HL-60 (cell line): Measurements from ENCODE around the gene RTN4R.

Experiments used
- DNase-seq, 2 experiments: peaks; one replicate each; pipeline ENCODE4 v3.0.0-alpha.2; 2010 to 2020; ENCODE audit warnings: low read depth in 1 of 2, low spot score in 1 of 2
- H3K27ac ChIP-seq: fragments of 250-450 bp; sonication (Bioruptor Pico); replicated peaks from 2 replicates; pipeline ENCODE4 v1.5.1; 2020; ENCODE audit warnings: mild to moderate bottlenecking, moderate library complexity
- H3K27me3 ChIP-seq: fragments of 250-450 bp; sonication (Bioruptor Pico); 2 replicates; pipeline ENCODE4 v1.5.1; 2021; ENCODE audit warnings: mild to moderate bottlenecking, moderate library complexity; ENCODE audit not compliant: insufficient read depth, poor library complexity, severe bottlenecking
- H3K4me3 ChIP-seq: replicated peaks from 2 replicates; pipeline ENCODE4 v1.5.1; 2011; ENCODE audit warnings: mild to moderate bottlenecking, control low read depth, low read length; ENCODE audit not compliant: insufficient read depth
- GABPA ChIP-seq: IDR thresholded peaks from 2 replicates; pipeline ENCODE4 v1.6.1; 2012; ENCODE audit warnings: low read depth
- POLR2AphosphoS5 ChIP-seq: IDR thresholded peaks from 2 replicates; pipeline ENCODE4 v1.6.1; 2012; ENCODE audit warnings: low read depth
- SPI1 ChIP-seq: IDR thresholded peaks from 2 replicates; pipeline ENCODE4 v1.6.1; 2012; ENCODE audit warnings: low read depth, mild to moderate bottlenecking, borderline replicate concordance
- TF ChIP-seq, protein P1 (sequence below): IDR thresholded peaks from one replicate; pipeline ENCODE4 v1.5.1; 2011; ENCODE audit warnings: low read length, control low read depth, inconsistent platforms; ENCODE audit not compliant: insufficient read depth
- TF ChIP-seq, protein P2 (sequence below): IDR thresholded peaks from 2 replicates; pipeline ENCODE4 v1.6.1; 2012; ENCODE audit warnings: low read depth; ENCODE audit not compliant: insufficient replicate concordance

RTN4R gene

DNA sequence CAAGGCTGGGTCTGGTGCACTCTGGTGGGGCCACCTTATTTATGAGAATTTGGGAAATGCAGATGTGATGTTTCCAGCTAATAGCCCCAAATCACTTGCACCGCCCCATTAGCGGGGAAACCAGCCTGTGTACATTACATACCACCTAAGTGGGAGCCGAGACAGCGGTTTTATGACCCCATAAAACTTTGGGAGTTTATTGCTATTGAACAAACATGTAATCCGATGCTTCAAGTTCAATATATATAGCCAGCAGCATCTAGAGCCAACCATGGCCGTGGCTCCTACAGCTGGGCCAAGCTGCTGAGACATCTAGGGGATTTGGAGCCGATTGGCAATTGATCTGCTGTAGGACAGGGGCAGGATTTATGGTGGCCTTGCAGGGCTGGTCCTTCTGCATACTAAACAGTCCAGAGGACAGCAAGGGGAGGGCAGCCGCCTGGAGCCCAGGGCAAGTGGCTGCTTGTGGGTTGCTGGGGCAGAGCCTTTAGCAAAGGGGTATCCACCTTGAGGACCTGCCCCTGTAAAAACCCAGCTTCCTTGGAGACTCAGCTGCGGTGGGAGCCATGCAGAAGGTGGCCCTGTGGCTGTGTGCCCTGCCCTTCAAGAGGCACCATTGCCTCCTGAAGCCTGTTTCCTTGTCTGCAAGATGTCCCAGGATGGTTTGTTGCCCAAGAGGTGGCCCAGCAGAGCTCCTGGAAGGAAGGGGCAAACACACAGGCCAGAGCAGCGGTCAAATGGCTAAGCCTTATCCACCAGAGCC, 69.4 kb downstream of the RTN4R start:
- Histone ChIP-seq H3K4me3 (no peak overlapping the region), H3K27me3 (no peaks in the 10 kb centered on the region), H3K27ac (no peak overlapping the region)
- no peak for DNase-seq
- TF ChIP-seq, protein P1, sequence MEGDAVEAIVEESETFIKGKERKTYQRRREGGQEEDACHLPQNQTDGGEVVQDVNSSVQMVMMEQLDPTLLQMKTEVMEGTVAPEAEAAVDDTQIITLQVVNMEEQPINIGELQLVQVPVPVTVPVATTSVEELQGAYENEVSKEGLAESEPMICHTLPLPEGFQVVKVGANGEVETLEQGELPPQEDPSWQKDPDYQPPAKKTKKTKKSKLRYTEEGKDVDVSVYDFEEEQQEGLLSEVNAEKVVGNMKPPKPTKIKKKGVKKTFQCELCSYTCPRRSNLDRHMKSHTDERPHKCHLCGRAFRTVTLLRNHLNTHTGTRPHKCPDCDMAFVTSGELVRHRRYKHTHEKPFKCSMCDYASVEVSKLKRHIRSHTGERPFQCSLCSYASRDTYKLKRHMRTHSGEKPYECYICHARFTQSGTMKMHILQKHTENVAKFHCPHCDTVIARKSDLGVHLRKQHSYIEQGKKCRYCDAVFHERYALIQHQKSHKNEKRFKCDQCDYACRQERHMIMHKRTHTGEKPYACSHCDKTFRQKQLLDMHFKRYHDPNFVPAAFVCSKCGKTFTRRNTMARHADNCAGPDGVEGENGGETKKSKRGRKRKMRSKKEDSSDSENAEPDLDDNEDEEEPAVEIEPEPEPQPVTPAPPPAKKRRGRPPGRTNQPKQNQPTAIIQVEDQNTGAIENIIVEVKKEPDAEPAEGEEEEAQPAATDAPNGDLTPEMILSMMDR = no peak
- no peak for TF ChIP-seq SPI1
- TF ChIP-seq GABPA = no peak
- TF ChIP-seq, protein P2, sequence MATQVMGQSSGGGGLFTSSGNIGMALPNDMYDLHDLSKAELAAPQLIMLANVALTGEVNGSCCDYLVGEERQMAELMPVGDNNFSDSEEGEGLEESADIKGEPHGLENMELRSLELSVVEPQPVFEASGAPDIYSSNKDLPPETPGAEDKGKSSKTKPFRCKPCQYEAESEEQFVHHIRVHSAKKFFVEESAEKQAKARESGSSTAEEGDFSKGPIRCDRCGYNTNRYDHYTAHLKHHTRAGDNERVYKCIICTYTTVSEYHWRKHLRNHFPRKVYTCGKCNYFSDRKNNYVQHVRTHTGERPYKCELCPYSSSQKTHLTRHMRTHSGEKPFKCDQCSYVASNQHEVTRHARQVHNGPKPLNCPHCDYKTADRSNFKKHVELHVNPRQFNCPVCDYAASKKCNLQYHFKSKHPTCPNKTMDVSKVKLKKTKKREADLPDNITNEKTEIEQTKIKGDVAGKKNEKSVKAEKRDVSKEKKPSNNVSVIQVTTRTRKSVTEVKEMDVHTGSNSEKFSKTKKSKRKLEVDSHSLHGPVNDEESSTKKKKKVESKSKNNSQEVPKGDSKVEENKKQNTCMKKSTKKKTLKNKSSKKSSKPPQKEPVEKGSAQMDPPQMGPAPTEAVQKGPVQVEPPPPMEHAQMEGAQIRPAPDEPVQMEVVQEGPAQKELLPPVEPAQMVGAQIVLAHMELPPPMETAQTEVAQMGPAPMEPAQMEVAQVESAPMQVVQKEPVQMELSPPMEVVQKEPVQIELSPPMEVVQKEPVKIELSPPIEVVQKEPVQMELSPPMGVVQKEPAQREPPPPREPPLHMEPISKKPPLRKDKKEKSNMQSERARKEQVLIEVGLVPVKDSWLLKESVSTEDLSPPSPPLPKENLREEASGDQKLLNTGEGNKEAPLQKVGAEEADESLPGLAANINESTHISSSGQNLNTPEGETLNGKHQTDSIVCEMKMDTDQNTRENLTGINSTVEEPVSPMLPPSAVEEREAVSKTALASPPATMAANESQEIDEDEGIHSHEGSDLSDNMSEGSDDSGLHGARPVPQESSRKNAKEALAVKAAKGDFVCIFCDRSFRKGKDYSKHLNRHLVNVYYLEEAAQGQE = no peak
- TF ChIP-seq POLR2AphosphoS5 = no peak

DNA sequence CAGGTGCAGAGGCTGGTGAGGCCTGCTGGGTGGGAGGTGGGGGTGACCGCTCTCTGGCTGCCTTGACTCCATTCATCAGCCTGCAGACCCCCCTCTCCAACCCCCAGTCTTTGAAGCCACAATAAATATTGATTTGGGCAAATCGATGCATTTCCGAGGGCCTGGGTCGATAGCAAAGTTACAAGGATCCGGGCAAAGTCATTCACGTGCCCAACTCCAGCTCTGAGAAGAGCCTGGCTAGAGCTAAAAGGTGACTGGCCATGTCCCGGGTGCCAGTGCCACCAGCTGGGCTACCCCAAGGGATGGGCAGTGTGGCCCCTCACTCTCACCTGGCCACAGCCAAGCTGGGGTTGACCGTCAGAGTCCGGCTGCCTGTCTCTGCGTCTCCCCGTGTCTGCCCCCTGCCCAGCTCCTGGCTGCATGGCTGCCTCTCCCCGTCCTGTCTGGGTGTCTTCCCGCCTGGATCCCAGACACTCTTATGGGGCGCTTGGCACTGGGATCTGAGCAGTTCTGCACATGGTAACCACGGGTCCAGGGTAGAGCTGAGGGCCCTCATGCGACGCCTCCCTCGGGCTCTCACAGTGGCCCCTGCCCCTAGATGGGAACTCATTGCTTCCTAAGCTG, 70.6 kb downstream of the RTN4R start:
- no peak for DNase-seq
- Histone ChIP-seq H3K4me3 (no peak overlapping the region), H3K27ac (no peak overlapping the region), H3K27me3 (no peaks in the 10 kb centered on the region)
- TF ChIP-seq, protein P2 = no peak
- TF ChIP-seq, protein P1 = no peak
- no peak for TF ChIP-seq GABPA
- TF ChIP-seq SPI1 = no peak
- TF ChIP-seq POLR2AphosphoS5 = no peak

DNA sequence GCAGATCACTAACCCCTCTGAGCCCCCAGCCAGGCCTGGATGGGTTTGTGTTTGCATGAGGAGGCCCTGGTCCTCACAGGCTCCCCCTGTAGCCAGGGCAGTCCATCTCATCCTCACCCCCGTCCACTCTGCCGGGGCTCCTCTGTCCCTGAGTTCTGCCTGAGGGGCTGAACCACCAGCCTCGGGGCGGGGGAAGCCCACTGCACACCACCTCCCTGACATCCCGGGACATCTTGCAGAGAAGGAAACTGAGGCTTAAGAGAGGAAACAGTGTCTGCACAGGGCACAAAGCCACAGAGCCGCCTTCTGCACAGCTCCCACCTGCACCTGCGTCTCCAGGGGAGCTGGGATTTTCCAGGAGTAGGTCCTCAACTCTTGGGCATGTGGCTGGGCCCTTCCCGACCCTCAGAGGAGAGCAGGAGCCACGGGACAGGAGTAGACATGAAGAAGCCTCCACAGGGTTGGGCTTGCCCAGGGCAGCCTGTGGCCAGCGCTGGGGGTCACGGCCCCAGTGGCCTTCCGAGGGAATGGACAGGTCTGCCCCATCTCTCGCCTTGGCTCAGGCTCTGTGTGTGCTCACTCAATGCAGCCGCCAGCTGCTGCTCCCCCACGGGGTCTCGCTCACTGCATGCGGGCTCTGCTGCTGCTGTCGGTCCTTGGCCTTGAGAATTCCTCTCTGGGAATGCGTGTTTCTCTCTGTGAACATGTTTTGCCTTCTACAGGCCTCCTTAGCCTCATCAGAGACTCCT, 71.8 kb downstream of the RTN4R start:
- TF ChIP-seq, protein P1 = no peak
- TF ChIP-seq GABPA = no peak
- TF ChIP-seq POLR2AphosphoS5 = no peak
- TF ChIP-seq SPI1 = no peak
- TF ChIP-seq, protein P2 = no peak

More for the DNA sequence above, 71.8 kb downstream of the RTN4R start:
- no peak overlapping the region for H3K4me3 ChIP-seq
- DNase-seq = no peak
- no peaks in the 10 kb centered on the region for H3K27me3 ChIP-seq
- H3K27ac ChIP-seq = no peak overlapping the region
